GM18870 (cell line): ENCODE results near the gene YWHAB.
"Not testable (repeated sequence)": the region's sequence is repeated elsewhere in the genome, so short reads cannot be mapped to it uniquely, and the experiment has no call there.

Experiments
- ATAC-seq: cut with Tn5 transposase; IDR thresholded peaks from one replicate; pipeline ENCODE4 v1.9.1; 2021; ENCODE audit warnings: moderate library complexity; ENCODE audit not compliant: unreplicated experiment

YWHAB gene

DNA sequence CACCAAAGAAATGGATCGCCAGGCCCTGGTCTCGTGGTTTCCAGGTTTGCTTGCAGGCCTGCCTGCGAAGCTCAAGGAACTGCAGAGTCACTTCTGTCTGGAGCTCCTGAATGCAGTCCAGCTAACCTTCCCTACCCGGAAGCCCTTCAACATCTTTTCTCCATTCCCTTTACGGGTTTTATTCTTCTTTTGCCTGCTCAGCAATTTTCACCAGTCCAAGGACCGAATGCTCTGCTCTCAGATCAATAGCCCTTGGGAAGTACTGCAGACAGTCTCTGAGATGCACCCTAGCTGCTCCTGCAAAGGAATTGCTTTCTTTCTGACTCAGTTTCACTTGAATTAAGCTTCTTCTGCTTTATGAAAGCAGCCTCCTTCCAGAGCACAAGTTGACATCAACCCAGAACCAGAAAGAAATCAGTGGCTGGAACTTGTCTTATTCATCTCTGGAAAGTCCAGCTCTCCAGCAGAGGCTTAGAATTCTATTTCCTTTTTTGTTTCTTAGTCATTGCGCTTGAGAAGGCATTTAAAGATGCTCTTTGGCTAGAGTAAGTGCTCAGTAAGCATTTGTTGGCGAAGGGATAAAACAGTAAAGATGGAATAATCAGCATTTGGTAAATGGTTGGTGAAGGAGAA is 18.7 kb upstream of the YWHAB start:
- ATAC-seq = no peak

DNA sequence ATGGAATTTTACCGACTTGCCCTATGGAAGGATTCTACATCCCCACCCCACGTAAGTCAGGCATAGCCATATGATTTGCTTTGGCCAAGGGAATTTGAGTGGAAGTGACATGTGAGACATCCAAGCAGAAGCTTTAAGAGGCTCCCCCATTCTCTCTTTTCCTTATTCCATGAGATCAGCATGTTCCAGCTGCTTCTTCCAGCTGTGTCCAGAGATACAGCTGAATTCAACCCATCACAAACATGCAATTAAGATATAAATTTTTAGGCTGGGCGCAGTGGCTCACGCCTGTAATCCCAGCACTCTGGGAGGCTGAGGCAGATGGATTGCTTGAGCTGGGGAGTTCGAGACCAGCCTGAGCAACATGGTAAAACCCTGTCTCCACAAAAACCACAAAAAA is 16.0 kb upstream of the YWHAB start:
- no peak for ATAC-seq

DNA sequence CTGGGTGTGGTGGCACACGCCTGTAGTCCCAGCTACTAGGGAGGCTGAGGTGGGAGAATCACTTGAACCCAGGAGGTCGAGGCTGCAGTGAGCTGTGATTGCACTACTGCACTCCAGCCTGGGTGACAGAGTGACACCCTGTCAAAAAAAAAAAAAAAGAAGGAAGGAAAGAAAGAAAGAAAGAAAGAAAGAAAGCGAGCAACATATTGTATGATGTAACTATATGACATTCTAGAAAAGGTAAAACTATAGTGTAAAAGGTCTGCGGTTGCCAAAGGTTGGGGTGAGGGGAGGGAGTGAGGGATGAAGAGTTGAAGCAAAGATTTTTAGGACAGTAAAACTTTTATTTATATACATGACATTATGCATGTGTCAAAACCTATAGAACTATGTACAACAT is 3.1 kb upstream of the YWHAB start:
- not testable (repeated sequence) for ATAC-seq

DNA sequence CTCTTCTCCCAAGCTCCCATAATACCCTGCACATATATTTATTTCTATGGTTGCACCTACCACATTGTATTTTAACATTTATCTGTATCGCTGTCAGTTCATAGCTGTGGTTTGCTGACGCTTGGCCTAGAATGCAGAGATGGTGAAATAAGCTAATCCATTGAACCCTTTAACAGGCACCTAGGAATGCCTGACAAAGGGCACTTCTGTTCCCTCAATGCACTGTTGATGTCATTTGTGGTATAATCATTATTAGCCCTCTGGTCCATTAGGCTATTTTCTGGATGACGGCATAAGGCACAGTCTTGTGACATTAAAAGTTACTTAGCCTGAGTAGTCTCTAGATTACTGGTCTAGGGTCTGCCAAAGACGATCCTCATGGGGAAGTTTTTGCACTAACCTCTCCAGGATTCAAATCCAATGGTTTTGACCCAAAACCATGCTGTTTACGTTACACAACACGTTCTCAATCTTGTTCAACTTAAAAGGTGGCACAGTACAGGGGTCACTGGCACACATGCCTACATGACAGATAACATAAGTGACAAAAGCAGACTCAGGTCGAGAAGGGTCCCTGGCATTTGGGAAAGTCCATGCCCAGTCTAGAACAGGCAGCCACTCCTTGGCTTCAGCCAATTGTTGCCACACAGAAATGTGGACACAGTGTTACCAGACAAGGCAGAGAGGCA is 2.1 kb upstream of the YWHAB start:
- no peak for ATAC-seq

DNA sequence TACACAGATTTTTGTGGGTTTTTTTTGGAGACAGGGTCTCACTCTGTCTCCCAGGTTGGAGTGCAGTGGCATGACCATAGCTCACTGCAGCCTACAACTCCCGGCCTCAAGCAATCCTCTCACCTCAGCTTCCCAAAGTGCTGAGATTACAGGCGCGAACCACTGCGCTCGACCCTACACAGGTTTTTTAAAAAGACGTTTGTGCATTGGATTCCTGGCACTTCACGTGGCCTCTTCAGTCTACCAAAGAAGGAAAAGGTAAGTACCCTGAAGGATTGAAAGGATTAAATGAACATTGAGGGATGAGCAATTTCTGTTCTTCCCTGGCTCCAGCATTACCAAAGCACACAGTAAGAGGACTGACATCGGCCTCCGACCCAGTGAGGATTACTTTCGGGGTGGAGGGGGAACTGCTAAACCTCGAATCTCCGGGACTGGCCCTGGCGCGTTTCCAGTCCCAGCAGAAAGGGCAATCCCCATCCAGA is 556 bp upstream of the YWHAB start:
- no peak for ATAC-seq

DNA sequence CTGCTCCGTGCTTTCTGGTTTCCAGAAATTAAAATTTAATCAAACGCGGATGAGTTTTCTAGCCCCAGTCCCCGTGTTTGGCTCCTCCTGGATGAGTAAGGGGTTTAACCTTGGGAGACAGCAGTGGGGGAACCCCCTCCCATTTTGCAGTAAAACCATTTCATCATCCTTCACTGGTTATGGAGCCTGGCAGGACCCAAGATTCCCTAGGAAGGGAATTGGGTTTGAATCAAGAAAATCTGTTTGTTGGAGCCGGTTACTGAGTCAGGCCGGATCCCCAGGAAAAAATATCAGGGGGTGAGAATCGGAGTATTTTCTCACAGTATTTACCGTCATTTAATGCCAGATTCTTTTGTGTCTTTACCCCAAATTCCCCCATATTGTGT is 754 bp downstream of the YWHAB start:
- no peak for ATAC-seq

DNA sequence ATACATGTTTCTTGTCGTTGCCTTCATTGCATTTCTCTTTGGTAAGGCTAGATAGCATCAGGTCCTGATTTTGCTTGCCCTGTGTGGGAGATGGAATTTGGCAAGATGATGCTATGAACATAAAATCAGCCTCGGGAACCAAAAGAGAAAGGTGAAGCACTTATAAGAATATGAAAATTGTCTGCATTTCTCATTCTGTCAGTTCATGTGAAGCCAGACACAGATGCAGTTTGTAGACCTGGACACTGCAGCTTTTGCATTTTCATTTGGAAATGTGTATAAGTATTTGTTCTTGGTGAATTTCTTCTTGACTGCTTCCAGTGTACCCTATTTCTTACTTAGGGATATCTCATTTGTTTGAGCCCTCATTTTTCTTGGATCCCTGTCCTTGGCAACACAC is 1.3 kb downstream of the YWHAB start:
- no peak for ATAC-seq

DNA sequence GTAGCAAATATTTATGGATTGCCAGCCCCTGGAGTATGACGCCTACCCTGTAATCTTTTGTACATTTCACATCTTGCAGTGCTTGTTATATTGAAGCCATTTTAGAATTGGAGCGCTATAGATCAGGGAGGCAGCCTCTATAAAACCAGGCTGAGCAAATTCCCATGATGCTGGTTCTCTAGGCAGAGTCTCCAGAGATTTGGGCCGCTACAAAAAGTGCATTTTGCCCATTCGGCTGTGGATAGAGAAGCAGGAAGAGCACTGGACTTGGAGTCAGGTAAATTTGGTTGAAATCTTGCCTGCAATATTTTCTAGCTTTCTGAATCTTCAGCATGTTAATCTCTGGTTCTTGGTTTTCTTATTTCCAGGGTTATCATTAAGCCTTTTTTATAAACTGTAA is 2.0 kb downstream of the YWHAB start:
- no peak for ATAC-seq

DNA sequence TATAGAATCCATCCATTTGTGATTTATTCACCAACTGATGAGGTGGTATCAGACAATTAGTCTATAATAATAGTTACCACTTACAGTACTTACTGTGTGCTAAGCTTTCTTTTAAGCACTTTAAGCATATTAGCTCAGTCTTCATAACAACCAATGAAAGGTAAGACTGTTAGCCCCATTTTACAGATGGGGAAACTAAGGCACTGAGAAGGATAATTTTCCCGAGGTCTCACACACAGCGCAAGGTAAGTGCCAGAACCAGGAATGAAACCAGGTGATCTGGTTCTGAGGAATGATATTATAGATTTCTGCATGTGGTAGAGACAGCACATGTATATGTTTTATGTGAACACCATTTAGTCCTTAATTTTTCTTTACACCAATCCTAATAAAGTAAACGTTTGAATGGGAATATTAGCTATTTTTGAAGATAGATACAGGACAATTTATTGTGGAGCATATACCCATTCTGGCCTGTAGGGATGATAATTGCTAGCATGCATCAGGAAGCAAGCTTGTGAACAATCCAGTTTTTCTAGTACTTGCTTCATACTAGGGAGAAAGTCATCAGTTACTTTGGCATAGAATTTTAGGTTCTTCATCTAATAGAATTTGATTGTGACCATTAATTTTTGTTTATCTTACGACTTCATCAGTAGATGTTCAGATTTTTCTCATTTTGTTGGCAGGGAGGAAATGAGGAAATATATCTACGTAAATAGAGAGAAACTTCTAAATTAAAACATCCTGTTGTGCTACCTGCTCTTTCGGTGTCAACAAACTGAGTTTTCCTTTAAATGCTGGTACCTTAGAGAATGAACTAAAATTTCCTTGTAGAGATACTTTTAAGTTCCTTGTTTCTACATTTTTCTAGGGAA is 3.0 kb downstream of the YWHAB start:
- no peak for ATAC-seq

DNA sequence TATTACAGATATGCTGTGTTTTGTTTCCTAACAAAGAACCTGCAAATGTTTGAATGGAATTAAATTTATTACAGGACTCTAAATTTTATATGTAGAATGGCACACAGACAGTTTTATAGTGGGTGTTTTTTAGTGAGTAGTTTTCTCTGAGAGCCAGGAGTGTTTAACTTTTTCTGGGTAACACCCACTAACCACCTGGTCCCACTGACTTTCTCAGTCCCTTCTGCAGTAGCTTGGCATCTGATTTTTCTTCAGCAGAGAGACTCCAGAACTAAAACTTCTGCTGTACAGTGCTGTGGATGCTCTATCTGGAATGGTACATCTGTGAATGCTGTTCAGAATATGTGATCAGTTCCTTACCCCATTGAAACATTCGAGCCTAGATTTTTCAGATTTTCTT is 6.3 kb downstream of the YWHAB start:
- ATAC-seq = no peak

DNA sequence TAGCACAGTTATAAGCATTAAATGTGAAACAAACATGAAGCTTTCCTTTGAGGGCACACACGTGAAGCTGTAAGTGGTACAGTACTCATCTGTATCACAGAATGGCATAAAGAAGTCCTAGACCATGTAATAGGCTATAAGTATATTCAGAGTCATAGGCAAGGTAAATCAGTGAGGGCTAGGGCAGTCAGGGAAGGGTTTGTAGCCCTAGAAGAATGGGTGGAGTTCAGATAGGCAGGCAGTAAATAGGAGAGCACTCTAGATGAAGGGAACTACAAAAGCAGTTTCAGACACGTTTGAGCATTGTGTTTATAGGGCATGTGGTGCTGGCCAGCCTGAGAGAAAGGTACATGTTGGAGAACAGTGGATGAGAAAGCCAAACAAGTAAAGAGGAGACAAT is 9.5 kb downstream of the YWHAB start:
- ATAC-seq = no peak

DNA sequence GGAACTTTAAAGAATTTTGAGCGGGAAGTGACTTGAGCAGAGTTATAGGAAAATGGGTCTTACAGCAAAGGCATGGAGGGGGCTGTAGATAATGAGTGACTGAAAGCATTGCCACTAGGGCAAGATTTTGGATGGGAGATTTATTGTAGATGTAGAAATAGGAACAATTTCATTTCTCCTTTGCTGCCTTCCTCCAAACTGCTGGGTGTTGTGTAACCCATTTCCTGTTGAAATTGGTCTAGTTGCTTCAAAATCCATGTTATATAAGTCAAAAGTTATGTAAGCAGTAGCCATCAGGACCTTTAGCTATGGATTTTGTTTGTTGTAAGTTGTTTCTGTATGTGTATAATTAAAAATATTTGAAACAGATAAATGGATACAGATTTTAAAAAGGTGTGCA is 11.1 kb downstream of the YWHAB start:
- no peak for ATAC-seq

DNA sequence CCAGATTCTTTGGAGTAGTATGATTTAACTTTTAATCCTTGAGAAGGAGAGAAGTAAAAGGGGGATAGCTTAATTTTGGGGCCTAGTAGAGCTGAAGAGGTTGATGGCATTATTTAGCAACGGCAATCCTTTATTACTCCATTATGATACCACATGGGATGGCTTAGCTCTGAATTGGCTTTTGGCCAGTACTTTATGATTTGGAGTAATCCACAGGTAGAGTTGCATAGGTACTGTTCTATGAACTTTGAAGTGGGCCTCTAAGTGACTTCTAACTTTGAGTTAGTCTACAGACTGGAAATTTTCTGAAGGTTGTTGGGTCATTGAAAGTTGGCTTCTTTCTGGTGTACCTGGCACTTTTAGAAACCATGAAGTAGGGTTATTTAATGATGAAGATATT is 11.6 kb downstream of the YWHAB start:
- ATAC-seq = no peak

DNA sequence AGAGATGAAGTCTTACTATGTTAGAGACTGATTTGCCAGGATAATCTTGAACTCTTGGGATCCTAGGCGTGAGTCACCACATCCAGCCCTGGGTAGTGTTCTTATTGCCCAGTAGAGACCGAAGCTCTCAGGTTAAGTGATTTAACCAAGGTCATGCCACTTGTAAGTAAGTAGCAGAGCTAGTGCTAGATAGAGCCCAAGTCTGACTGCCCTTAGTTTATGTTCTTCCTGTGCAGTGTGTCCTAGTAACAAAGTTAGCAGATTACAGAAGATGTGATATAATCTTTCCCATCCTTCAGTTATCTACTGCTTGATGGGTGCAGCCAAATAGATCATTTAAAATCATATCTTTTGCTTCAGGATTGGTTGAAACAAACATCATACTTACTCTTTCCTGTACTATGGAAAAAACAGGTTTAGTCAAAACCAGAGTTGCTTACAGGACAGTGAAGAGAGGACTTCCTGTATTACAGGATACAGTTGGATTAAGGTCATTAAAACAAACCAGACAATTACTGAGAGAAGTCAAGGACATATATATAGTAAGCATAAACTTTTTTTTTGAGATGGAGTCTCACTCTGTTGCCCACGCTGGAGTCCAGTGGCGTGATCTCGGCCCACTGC is 14.8 kb downstream of the YWHAB start:
- ATAC-seq = no peak

DNA sequence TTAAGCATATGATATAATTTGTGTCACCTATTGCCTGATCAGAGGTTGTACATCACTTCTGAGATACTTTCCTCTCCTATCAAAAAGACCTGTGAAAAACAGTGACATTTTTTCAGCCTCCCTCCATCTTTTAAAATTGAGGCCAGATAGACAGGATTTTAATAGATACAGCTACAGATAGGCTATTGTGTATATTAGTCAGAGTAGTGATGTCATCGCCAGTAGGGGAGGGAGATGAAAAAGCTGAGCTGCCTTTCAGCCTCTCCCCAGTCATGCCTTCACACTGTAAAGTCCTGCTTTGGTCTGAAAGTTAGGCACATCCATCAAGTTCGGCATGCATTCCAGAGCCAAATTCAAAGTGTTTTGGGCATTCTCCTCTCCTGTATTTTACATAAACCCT is 16.5 kb downstream of the YWHAB start:
- no peak for ATAC-seq

DNA sequence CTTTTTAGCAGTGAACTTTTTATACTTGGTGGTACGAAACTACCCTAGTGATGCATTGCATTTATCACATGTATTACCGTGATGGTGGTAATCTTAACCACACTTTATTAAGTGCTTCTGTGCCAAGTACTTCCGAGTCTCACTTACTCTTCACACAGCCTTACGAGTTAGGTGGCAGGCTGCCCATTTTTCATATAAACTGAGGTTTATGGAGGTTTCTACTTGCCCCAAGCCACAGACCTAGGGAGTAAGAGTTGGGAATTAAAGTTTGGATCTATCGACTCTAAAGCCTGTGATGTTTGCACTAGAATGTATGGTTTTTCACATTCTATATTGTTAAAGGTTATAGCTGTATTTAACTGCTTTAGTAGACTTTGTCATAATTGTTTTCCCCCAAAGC is 18.9 kb downstream of the YWHAB start:
- no peak for ATAC-seq

DNA sequence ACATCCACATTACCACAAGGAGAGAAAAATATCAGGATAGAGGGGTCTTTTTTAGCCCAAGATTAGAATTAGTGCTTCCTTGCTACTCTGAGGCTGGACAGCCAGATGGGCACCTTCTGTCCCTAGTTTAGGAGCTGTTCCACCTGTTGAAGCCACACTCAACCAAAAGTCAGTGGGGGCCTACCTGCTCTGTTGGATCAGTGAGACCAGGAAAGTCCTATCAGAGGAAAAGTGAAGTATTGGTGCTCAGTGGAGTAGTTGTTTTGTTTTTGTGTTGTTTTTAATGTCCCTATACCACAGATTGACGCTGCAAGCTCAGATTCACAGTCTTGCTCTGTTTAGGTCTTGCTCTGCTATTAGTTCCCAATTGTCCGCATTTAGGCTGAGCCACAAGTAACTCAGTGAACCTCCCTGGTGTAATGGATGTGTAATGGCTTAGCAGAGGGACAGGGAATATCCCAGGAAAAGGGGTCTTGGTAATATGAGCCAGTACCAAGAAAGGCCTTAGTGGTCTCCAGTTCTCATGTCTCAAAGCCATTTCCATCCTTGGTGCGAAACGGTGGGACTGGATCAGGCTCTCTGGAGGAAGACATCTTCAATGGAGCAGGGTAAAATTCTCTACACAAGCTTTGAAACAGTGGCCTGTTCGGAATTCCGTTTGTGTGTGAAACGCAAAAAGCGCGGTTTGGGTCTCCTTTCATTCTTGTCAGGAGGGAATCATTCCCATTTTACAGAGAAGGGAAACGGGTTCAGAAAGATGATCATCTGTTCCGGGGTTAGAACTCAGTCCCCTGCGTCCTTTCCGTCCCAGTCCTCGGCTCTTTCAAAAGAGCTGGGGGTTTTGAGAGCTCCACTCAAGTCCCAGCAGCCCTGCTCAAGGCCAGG is 23.7 kb downstream of the YWHAB start:
- no peak for ATAC-seq

DNA sequence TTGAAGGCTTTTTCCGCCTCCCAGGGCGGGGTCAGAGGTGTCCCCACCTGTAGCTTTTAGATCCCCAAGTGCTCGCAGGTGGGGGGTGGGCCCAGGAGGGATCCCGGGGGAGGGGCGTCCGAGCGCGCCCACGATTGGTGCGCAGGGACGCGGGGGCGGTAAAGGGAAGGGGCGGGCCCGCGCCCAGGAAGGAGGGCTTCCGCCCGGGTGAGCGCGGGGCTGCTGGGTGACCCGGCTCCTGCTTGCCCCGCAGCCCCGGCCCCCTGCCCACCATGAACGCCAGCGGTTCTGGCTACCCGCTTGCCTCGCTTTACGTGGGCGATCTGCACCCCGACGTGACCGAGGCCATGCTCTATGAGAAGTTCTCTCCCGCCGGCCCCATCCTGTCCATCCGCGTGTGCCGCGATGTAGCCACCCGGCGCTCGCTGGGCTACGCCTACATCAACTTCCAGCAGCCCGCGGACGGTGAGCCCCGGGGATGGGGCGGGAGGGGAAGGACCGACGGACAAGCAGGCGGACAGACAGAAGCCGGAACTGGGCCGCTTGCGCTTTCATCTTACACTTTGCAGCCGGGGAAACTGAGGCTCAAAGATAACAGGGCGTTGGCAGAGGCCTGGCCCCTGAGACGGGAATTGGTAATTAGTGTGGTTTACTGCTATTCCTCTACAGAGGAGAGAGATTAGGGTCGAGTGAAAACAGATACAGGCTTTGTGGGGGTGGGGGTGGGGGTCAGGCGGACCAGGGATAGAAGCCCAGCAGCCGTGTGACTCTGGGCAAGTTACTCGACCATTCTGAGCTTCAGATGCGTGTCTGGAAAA is 24.6 kb downstream of the YWHAB start, which contains the start of gene PABPC1L:
TSS of gene PABPC1L (plus strand) at position 189 of the 818 bp plus-strand sequence. CDS start at position 273, 84 bp downstream.
- ATAC-seq = no peak

DNA sequence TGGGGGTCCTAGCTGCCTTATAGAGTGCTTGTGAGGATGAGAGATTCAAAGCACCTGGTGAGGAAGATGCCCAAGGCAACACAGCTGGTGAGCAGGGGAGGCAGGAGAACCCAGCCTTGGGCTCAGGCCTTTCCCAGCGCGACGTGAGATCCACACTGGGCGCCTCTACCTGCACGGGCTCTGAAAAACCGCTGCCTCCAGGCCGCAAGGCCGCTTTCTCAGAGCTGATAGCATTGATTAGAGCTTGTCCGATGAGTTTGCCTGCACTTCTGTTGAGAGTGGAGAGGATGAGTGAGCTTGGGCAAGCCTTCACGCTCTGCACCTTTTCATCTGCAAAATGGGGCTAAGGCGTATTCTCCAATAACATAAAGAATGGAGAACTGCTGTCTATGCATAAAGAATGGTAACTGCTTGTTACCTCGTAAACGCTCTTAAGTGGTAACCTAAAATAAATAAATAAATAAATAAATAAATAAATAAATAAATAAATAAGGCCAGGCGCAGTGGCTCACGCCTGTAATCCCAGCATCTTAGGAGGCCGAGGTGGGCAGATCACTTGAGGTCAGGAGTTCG is 25.3 kb downstream of the YWHAB start:
- no peak for ATAC-seq
